HG02938 (cell line): Measurements from ENCODE around the gene SHQ1.

Experiments used
- ATAC-seq: cut with Tn5 transposase; IDR thresholded peaks from one replicate; pipeline ENCODE4 v1.9.1; 2021; ENCODE audit warnings: mild to moderate bottlenecking, moderate library complexity; ENCODE audit not compliant: unreplicated experiment

The SHQ1 gene

DNA sequence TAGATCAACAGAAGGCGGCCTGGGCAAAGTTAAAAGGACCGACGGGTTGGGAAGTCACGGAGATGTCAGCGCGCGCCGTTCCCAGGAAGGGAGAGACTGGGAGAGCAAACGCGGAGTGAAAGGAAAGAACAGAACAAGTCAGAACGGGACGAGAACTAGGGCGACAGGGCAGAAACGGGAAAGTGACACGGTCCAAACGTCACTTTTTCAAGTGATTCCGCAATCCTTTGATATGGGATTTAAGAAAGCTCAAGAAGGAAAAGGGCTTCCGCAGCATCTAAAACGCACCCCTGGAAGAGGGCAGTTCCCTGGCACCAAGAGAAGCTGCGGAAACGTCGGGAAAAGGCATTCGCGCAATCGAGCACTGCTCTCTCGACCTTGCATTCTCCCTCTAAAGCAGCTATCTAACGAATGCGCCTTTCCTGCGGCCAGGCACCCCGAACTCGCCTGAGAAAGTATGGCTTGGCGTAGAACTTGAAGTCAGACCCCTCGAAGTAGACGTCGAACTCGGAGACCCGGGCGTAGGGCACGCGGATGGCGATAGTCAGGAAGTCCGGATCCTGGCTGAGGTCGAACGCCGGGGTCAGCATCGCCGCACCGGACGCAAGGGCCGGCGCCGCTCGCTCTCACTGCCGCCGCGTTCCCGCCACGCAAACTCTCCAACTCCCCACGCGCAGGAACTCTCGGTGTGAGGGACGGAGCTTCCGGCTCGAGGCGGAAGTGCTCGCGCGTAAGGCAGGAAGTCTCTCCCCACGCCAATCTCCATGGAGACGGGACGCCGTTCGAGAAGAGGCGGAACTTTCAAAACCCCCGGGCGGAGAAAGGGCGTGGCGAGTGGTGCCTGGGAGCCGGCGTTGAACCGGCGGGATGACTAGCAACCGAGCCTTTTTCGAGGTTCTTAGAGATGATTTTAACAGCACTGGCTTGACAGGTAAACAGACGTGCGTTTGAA is at the start of gene SHQ1:
TSS of gene SHQ1 (minus strand) at position 695 of the 952 bp plus-strand sequence. CDS start at position 590, 105 bp downstream.
- ATAC-seq, result peak; percentile 88

DNA sequence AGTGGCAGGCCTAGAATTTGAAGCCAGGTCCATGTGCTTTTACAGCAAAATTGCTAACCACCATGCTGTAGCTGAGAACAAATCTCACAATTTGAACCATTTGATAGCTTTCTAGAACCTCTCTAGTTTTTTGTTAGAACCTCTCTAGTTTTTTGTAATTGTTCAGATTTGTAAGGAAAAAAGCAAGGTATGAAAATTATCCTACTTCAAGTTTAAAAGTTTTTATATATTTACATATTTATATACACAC is 49.4 kb upstream of the SHQ1 start:
- ATAC-seq, result no peak

DNA sequence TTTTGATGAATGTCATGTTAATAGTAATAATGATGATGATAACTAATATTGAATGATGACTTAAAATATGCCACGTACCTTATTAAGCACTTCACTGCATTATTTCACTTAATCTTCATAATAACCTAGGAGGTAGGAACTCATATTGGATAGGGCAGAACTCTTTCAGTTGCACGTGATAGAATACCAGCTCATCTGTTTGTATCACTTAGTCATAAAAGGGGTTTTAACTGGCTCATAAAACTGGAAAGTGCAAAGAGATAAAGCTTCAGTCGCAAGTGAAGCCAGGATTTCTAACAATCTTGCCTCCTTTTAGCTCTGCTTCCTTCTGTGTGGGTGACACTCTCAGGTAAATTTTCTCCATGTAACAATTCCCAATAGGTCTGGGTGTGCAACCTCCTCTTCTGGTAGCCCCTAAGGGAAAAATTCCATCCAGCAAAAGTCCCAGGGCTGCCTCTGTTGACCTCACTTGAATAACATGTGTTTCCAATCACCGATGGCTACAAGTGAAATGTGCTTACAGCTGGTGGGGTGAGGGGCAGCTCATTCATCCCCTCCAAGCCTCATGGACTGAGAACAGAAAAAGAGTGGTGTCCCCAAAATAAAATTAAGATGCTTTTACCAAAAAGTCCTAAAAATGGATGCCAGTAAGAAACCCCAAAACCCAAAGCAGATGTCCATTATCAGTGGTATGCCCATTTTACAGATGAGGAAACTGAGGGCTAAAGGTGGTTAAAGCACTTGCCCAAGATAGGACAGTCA is 48.9 kb upstream of the SHQ1 start:
- ATAC-seq, result no peak

DNA sequence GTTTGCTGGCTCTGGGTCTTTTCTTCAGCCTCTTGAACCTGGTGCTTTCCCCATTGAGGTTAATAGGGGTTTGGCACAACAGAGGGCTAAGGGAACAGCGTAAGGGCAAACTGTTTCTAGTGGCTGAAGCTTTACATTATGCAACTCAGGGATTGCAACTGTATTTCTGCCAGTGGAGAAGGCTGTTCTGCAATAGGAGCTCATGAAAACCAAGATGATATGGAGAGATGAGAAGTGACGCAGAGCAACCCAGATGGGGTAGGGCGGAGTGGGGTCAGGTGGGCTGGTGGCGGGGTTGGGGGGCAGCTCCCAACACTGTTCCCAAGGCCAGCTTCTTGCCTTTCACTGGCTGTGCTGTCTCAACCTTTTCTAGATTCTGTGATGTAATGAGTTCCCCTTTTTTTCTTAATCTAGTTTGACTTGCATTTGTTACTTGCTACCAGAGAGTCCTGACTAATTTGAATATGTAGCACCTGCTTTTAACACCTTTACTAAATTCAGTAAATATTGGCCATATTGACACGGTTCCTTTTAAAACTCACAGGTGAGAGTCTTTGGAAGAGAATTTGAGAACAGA is 46.8 kb upstream of the SHQ1 start:
- ATAC-seq, result no peak

DNA sequence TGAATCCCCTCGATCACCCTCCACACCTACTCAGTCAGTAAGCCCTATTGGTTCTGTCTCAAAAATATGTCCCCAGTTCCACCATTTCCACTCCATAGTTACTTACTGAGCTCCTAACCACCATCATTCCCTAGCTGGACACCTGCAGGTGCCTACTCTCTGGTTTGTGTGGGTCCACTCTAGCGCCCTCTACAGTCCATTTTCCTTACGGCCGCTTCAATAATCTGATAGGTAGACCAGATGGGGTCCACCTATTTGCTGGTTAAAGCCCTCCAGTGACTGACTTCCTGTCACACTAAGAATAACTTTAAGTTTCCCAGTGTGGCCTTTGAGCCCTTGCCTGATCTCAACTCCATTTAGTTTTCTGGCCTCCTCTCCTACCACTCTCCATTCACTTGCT is 44.6 kb upstream of the SHQ1 start:
- no peak for ATAC-seq

DNA sequence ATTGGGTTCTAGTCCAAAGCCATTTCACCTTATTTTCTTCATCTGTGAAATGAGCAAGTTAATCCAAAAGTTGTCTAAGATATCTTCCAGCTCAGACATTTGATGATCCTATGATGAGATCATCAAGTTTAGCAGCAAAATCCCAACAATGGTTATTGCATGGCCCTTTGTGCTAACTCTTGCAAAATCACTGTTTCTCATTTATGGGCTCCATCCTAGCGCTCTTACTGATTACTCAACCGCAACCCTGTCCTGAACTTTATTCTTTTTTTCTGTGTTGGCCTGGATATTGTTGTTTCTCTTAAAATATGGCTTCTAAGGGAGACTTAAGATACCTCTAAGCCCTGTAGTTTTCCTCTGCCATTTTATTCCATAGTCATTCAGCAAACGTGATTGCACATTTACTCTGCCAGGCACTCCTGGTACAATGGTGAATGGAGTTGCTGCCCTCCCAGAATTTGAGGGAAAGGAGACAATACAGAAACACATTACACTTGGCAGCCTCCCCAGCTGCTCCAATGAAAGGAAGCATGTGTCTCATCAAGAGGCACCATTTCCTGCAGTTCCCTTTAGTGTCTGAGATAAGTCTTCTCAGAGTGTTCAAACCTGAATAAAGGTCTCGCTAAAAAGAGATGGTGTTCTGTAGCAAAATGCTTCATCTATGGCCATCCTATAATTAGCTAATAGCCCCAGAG is 44.0 kb upstream of the SHQ1 start:
- ATAC-seq, result no peak

DNA sequence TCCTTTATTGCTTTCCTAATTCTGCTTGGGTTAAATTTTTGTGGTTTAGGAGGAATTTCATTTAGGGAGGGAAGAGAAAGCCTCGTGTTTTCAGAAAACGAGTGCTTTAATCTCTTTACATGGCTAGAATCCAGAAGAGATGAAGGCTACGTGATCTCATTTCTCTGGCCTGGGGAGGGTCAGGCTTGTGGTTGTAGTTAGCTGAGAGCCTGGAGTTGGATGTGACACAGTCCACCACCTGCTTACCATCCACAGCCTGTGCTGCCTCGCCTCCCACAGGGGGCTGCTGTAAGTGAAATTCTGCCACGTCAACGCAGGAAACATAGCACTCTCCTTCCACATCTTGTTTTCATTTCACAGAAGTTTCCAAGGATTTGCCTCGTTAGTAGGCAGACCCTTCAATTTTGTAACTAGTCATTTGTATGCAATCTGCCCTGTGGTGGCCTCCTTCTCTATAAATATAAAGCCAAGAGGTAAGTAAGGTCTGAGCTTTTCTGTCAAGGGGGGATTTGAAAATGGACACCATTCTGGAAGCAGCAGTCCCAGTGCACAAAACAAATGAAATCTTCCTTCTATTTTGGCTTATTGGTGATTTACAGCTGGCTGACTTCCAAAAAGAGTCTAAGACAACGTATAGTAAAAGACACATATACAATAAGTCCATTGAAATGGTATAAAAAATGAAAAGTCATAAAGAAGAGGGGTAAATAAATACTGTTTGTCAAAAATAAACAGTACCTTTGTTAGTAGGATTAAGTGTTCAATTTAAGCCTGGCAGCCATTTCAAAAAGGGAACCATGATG is 43.0 kb upstream of the SHQ1 start:
- no peak for ATAC-seq

DNA sequence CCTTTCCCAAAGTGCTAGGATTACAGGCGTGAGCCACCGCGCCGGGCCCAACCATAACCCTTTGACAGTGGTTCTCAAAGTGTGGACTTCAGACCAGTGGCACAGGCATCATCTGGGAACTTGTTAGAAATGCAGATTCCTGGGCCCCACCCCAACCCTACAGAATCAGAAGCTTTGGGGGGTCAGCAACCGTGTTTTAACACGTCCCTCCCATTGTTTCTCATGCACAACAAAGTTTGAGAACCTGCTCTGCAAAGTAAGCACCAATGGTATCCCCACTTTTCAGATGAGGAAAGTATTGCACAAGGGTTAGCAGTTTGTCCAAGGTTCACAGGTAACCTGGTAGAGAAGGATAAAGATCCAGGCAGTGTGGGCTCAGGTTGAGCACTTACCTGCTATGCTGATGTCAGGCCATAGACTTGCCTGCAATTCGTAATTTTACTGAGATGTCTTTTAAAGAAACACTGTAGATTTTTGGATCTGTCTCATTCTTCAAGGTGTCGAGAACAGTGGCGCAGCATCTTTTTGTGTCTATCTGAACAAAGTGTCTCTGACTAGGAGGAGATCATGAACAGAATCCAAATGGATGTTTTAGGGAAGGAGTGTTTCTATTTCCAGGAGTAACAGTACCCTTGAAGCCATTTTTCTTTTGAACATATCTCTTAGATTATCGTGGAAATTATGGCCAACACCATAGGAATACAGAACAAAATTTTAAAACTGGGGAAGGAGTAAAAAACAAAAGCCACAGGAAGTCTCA is 42.1 kb upstream of the SHQ1 start:
- no peak for ATAC-seq

DNA sequence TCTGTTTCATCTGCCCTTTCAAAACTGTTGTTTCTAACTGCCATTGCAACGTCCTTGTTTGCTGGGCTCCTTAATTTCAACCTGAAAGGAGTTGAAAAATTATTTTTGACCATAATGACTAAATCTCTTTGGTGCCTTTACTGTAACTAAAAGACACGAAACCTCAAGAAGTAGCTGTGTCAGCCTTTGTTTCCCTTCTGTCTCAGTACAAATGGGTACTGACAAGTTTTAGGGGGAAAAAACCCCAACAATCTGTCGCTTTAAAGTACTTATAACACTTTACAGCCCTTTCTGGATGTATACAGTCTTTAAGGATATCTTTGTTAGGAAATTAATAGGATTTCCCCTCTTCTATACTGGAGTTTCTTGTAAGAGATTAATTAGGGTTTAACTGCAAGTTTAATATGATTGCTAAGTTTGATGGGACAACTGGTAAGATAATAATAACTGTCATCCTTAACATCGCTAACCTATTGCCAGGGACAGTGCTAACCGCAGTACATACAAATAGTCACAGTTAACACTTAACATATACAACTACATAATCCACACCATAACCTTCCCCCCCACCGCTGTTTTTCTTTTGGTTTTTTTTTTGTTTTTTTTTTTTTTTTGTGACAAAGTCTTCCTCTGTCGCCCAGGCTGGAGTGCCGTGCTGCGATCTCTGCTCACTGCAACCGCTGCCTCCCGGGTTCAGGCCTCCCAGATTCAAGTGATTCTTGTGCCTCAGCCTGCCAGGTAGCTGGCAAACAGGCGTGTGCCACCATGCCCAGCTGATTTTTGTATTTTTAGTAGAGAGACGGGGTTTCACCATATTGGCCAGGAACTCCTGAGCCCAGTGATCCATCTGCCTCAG is 41.3 kb upstream of the SHQ1 start:
- ATAC-seq, result no peak

DNA sequence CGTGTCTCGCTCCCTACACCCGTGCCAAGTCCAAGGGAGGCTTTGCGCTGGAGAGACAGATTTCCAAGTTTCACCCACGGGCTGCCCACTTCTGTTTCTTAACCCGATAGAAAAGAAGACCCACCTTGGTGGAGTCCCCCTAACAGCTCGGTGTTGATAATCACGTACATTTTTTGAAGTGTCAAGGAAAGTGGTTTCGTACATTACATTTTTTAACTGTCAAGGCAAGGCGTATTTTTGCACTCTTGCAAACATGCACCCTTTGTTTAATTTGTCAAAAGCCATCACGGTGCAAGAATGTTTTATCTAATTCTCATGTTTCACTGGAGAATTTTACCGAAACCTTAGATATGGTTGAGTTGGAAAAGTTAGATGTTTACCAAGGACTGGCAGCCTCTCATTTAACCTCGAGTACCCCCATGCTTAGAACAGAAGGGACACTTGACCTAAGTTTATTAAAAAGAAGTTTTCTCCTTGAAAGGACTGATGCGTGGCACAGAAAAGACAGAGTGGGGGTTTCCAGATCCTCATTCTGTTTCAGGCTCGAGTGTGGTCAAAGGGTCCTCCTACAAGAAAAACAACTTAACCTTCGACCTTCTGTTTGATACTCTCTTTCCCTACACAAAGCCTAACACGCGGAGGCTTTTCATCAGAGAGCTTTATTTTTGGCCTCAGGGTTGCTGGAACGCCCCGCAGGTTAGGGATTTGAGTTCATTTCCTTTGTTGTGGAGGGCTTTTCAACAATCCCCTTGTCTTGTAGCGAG is 40.5 kb upstream of the SHQ1 start:
- ATAC-seq, result no peak

DNA sequence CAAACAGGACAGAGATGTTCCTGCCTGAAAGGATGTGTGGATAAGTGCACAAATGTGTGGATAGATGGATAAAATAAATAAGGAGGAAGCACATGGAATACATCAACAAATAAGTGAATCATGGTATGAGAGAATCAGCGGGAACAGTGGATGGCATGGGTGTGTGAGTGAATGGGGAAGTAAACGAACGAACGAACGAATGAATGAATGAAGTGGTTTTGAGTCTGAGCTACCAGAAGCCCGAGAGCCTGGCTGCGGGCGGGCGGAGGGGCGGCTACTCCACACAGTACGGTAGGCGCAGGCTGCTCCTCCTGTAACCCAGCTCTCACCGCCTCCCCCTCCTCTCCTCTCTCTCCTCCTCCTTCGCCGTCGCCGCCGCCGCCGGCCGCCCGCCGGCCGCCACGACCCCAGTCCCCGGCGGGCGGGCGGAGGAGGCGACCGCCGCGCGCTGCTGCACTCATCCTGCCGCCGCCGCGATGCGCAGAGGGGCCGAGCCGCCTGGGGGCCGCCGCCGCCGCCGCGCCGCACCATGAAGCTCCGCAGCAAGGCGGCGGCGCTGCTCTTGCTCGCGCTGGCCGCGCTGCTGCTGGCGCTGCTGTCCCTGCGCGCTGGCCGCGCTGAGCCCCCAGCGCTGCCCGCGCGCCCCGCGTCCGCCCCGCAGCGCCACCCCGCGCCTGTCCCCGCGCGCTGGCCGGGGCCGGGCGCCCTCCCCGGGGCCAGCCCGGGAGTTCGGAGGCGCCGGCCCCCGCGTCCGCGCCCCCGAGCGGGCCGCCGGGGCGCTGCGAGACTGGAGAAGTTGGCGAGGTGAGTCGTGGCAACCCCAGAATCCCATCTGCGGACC is 39.7 kb upstream of the SHQ1 start, which contains the start of gene GXYLT2:
TSS of gene GXYLT2 (plus strand) at position 342 of the 841 bp plus-strand sequence. CDS start at position 530, 188 bp downstream.
- ATAC-seq, result peak; percentile 54

DNA sequence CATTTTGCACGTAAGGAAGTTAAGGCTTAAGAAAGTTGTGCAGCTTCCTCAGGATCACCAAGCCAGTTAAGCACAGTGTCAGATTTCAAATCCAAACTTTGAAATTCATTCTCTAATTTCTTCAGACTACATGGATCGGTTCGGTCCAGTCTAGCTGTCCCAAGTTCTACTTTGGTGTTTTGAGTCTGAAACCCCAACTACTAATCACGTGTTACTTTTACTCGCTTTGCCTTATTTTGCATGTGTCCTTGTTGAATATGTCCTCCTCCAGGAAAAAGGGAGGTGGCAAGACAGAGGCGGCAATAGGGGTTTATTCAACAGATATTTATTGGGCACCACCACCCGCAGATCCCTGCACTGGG is 39.1 kb upstream of the SHQ1 start:
- no peak for ATAC-seq

DNA sequence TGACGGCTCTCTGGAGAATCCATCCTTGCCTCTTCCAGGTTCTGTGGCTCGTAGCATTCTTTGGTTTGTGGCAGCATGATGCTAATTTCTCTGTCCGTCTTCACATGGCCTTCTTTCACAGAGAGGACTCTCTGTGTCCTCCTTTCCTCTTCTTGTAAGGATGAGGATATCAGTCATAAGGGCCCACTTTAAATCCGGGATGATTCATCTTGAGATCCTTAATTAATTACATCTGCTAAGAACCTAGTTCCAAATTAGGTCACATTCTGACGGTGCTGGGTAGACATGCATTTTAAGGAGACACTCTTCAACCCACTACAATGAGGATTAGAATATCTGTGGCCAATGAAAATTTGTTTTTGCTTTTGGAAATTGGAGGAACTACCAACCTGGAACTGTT is 23.9 kb upstream of the SHQ1 start:
- no peak for ATAC-seq

DNA sequence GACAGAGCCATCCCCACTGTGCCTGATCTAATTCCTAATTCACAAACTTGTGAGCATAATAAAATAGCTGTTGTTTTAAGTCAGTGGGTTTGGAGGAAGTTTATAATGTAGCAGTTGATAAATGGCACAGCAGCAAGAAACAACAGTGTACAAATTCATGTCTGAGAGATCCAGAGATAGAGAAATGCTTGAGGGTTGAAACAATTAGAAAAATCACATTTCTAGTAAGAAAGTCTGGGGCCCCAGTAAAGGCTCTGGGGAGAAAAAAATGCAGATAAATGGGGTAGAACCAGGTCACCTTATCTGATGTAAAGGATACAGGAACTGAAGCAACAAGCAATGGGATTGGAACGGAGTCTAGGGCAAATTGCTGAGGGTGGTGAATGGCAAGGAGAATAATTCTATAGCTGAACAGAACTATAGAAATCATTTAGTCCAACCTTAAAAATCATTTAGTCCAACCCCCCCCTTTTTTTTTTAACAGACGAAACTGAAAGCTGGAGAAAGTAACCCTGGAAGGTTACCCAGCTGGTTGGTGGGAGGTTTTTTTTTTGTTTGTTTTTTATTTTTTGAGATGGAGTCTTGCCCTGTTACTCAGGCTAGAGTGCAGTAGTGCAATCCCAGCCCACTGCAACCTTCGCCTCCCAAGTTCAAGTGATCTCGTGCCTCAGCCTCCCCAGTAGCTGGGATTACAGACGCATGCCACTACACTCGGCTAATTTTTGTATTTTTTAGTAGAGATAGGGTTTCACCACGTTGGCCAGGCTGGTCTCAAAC is 14.3 kb upstream of the SHQ1 start:
- no peak for ATAC-seq

DNA sequence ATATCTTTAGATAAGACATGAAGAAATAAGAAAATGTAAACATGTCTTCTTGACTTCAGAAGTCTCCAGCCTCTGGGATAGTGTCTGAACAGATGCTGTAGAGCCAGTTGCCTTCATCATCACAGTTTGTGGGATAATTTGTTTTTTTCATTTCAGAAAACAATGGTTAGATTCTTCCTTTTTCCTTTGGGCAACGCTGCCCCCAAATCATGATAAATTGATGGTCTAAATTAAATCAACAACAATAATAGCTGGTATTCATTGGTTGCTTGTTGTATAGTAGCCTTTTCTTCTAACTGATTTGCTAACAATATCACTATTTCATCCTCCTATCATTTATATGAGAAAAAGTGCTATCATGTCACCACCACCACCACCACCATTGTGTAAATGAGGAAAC is 12.6 kb upstream of the SHQ1 start:
- ATAC-seq, result no peak

DNA sequence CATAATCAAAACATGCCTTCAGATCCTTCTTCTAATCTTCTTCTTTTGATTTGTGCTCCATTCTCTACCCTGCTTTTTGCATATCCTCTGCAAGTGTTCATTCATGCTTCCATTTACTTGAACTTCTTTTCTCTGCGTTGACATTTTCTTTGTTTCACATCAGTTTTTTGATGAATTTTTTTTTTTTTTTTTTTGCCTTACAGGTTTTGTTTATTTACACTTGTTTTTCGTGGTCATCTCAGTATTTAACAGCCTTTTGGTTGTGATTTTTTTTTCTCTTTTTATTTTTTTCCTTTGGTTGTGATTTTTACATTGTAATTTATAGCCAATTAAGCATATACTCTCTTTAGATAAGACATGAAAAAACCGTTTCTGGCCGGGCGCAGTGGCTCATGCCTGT is 11.8 kb upstream of the SHQ1 start:
- no peak for ATAC-seq
